ENCODE measurements around the gene ADGRG6.
"Not testable (repeated sequence)": the region's sequence is repeated elsewhere in the genome, so short reads cannot be mapped to it uniquely, and the experiment has no call there.

The ADGRG6 gene

GRCh38 chr6:142420802-142421201 is 119.0 kb downstream of the ADGRG6 start:
- DNase-seq (ENCODE audit: extremely low spot score): no peak
- CTCF ChIA-PET: interaction anchor here (1.1 to 1.7 kb wide), 5 partner anchors 9 to 25 kb away, joined by 3 read pairs; no protein-coding TSS in a partner anchor
- POLR2A ChIA-PET: no interaction called here
- TF ChIP-seq, protein P1, sequence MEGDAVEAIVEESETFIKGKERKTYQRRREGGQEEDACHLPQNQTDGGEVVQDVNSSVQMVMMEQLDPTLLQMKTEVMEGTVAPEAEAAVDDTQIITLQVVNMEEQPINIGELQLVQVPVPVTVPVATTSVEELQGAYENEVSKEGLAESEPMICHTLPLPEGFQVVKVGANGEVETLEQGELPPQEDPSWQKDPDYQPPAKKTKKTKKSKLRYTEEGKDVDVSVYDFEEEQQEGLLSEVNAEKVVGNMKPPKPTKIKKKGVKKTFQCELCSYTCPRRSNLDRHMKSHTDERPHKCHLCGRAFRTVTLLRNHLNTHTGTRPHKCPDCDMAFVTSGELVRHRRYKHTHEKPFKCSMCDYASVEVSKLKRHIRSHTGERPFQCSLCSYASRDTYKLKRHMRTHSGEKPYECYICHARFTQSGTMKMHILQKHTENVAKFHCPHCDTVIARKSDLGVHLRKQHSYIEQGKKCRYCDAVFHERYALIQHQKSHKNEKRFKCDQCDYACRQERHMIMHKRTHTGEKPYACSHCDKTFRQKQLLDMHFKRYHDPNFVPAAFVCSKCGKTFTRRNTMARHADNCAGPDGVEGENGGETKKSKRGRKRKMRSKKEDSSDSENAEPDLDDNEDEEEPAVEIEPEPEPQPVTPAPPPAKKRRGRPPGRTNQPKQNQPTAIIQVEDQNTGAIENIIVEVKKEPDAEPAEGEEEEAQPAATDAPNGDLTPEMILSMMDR (IDR thresholded peaks at IDR 0.05; ENCODE audit: control extremely low read depth, extremely low read depth, low read depth, missing control alignments): no peak

DNA sequence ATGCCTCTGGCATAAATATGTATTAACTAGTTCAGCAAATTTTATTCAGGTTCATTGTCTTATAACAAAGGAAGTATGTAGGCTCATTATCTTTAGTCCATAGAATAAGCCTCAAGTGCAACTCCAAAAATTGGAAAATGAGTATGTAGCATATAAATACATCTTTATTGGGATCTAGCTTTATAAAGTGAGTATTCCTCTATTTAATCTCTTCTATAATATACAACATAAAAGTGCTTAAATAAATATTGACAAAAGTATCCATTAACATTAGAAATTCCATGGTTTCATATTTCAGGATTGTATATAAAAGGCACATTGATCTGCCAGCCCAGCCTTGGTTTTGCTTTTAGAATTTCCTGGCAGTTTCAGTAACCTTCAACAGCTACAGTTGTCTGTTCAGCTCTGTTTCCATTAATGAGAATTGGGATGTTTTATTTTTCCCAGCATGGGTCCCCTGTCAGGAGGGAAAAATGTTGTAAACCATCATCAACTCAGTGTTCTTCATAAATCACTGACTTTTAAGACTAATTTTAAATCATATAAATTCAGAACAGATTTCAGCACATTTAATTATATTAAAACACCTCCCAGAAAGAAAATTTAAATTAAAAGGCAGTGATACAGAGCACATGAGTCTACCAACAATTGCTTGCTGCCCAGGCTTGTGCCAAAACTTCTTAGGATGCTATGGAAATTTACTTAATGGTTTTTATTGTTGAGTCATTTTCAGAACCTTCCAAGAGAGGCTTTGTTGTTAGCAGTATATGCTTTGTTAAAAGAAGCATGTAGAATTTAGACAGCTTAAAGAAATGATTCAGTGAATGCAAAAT is 119.7 kb downstream of the ADGRG6 start:
- no peak for DNase-seq (ENCODE audit: extremely low spot score)
- POLR2A ChIA-PET: no interaction called here
- TF ChIP-seq, protein P1 (IDR thresholded peaks at IDR 0.05; ENCODE audit: control extremely low read depth, extremely low read depth, low read depth, missing control alignments): no peak
- CTCF ChIA-PET: interaction anchor here (1.1 to 1.7 kb wide), 4 partner anchors 9 to 24 kb away, joined by 3 read pairs; no protein-coding TSS in a partner anchor

DNA sequence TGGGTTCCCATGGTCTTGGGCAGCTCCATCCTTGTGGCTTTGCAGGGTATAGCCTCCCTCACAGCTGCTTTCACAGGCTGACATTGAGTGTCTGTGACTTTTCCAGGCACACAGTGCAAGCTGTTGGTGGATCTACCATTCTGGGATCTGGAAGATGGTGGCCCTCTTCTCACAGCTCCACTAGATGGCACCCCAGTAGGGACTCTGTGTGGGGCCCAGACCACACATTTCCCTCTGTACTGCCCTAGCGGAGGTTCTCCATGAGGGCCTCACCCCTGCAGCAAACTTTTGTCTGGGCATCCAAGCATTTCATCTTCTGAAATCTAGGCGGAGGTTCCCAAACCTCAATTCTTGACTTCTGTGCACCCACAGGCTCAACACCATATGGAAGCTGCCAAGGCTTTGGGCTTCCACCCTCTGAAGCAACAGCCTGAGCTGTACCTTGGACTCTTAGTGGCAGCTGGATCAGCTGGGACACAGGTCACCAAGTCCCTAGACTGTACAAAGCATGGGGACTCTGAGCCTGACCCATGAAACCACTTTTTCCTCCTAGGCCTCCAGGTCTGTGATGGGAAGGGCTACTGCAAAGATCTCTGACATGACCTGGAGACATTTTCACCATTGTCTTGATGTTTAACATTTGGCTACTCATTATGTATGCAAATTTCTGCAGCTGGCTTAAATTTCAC is 124.8 kb downstream of the ADGRG6 start:
- CTCF ChIA-PET; POLR2A ChIA-PET; DNase-seq (ENCODE audit: extremely low spot score): not testable (repeated sequence)

DNA sequence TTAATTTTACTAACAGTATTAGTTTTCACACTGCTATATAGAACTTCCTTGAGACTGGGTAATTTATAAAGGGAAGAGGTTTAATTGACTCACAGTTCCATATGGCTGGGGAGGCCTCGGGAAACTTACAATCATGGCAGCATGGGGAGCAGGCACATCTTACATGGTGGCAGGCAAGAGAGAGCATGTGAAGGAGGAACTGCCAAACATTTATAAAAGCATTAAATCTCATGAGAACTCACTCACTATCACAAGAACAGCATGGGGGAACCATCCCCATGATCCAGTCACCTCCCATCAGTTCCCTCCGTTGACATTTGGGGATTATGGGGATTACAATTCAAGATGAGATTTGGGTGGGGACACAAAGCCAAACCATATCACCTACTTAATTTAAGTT is 126.7 kb downstream of the ADGRG6 start:
- DNase-seq (ENCODE audit: extremely low spot score); CTCF ChIA-PET; POLR2A ChIA-PET: not testable (repeated sequence)

DNA sequence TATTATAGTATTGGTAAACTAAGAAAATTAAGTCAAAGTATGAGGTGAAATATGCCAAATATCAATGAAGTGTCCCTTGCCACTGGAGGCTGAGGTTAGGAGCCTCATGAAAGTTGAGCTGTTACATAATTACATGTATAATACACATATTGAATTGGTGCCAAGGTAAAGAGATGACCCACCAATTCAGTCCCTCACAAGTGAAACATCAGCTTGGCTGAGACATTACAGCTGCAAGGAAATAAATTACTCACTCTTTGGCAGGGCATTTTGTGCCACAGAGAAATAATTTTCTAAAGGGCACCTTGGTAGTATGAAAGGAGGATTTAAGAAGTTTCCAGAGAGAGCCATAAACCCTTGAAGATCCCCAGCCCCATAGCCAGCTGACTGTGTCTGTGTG is 127.4 kb downstream of the ADGRG6 start:
- POLR2A ChIA-PET: no interaction called here
- TF ChIP-seq, protein P1 (IDR thresholded peaks at IDR 0.05; ENCODE audit: control extremely low read depth, extremely low read depth, low read depth, missing control alignments): no peak
- no peak for DNase-seq (ENCODE audit: extremely low spot score)
- CTCF ChIA-PET: no interaction called here

DNA sequence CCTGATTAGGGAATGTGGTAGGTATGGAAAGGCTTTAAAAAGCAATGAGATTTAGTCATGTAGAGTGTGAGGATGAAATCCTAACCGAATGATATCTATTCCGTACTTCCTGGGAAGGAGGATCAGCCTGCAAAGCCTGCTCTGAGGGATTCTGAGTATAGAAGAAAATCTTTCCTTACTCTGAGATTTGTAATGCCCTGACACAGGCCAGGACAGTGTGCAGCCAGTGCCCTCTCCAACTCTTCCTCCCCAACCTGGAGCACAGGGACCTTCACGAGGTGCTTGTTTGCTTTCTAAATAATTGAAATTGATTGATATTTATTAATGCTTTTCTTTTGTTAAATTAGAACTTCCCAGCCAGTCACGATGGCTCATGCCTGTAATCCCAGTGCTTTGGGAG is 131.6 kb downstream of the ADGRG6 start:
- ChIA-PET POLR2A (no interaction called here), CTCF (no interaction called here)
- TF ChIP-seq, protein P1 (IDR thresholded peaks at IDR 0.05; ENCODE audit: control extremely low read depth, extremely low read depth, low read depth, missing control alignments): no peak
- no peak for DNase-seq (ENCODE audit: extremely low spot score)

DNA sequence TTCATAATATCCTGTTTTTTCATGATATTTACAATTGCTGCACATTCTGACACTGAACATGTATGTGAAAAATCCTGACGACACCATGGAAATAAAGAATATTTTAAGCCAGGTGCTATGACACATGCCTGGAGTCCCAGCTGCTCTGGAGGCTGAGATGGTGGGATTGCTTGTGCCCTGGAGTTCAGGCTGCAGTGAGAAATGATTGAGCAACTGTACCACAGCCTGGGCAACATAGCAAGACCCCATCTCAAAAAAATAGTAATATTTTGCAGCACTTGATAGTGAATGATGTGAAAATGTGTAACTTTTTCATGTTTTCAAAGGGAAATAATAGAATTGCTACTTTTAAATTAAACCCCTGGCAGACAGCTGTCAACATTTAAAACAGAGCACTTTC is 137.1 kb downstream of the ADGRG6 start:
- POLR2A ChIA-PET: no interaction called here
- no peak for DNase-seq (ENCODE audit: extremely low spot score)
- TF ChIP-seq, protein P1 (IDR thresholded peaks at IDR 0.05; ENCODE audit: control extremely low read depth, extremely low read depth, low read depth, missing control alignments): no peak
- CTCF ChIA-PET: interaction anchor here (1.1 to 1.4 kb wide), 2 partner anchors 17 to 36 kb away, joined by 3 to 4 read pairs; no protein-coding TSS in a partner anchor

All from GM10248 (cell line).